NOMO-1 (cell line): ENCODE measurements around the gene FARP2.

Source experiments
- DNase-seq, 2 experiments: peaks; one replicate each; lab custom pipeline; 2025; ENCODE audit not compliant: unreplicated experiment in 2 of 2; lab: John Stamatoyannopoulos, UW

FARP2 gene

DNA sequence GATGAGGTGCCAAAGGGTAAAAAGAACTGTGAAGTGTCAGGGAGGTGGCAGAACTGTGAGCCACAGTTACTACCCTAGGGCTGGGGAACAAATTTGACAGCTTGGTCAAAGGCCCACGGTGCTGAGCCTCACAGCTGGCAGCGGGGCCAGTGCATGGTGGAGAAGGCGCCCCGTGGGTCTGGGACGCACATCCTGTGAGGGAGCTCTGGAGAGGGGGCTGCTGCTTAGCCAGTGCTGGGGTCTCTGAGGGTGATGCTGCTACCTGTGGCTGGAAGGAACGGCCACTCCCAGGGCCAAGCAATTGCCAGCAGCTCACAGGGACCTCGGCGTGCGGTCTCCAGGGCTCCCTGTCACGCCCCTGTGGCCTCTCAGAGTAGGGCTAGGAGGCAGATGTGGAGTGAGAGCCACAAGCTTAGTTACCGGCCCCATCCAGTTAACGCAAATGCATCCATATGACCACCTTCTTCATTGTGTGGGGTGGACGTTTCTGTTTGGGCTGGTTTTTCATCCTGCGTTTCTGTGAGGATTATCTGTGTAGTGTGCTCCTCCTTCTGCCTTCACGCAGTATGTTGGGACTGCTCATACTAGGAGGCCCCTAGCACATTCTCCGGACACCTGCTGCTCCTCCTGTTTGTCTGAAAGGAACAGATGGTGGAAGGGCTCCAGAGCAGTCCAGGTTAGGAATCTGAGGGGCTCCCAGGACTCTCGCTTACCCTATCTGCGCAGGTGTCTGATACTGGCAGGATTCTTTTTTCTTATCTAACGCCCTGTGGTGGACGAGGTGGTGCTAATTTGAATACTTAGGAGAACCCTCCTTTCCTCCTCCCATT lies 126.3 kb downstream of the FARP2 start:
- DNase-seq, result no peak

DNA sequence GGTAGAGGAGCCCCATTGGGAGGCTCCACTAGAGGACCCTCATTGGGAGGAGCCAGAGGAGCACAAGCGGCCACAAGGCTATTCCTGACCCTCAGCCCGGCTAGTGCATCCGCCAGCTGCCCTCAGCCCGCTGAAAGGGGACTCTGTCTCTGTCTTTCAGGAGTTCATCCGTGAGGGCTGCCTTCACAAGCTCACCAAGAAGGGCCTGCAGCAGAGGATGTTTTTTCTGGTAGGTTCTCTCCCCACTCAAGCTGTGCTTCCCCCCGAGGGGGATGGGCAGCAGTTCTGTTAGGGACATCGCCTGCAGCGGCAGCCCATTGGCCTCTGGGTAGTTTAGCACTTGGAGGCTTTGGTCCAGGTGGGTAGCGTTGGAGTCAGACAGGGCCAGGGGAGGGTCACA lies 127.2 kb downstream of the FARP2 start:
- no peak for DNase-seq

DNA sequence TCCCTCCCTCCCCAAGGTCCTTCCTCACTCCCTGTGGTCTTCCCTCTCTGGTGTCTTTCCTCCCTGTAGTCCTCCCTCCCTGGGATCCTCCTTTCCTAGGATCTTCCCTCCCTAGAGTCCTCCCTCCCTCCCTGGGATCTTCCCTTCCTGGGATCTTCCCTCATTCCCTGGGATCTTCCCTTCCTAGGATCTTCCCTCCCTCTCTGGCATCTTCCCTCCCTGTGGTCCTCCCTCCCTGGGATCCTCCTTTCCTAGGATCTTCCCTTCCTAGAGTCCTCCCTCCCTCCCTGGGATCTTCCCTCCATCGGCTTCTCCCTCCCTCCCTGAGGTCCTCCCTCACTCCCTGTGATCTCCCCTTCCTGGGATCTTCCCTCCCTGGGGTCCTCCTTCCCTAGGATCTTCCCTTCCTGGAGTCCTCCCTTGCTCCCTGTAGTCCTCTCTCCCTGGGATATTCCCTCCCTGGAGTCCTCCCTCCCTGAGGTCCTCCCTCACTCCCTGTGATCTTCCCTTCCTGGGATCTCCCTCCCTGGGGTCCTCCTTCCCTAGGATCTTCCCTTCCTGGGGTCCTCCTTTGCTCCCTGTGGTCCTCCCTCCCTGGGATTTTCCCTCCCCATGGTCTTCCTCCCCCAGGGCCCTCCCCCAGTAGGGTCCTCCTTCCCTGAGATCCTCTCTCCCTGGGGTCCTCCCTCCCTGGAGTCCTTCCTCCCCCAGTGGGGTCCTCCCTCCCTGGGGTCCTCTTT lies 129.3 kb downstream of the FARP2 start:
- no peak for DNase-seq

DNA sequence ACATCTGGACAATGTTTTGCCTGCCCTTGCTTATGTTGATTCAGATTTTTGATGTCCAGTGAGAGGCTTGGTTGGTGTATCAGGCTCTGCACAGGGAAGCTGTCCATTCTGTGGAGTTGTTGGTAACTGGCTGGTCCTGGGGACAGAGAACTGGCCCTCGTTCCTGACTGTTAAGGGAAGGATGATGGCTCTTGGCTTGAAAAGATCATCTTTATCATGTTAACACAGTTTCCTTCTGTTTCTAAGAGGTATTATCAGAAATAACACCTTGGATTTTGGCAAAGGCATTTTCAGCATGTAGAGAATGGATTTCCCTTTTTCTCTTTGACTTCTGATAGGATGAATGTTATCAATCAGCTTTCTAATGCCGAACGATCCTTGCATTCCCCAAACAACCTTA lies 133.0 kb downstream of the FARP2 start:
- DNase-seq, result no peak

DNA sequence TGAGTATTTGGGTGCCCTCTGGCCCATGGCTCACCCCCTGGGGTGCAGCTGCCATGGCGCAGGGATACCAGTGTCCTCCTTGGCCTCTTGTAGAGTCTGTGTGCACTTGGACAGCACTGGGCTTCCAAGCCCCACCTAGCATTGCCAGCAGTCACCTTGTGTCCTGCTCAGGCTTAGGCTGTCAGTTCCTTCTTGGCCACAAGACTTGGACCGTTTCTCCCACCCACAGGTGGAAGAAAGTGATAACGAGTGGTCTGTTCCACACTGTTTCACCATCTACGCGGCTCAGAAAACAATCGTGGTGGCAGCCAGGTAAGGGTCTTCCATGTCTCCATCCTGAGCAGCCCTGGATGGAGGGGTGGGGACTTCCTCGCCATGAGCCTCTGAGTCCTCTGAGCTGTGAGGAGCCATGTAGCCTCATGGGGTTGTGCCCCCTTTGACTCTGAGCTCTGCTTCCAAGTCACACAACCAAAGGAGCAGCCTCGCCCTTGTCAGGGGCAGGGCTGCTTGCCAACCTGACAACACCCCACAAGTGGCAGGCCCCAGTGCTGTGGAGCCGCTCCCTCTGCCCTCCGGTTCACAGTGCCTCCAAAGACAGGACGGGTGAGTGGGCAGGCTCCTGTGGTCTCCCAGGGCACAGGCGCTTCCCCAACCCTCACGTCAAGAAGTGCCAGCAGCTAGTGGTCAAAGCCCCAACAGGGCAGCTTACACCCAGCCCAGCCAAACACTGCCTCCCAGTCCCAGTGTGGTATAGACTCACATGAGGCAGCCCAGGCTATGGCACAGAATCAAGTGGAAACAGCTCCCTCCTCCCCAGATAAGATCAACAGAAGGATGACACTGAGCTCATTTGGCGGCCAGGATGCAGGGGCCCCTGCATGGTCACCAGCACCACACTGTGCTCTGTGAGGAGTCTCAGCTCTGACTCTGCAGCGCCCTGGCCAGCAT lies 133.9 kb downstream of the FARP2 start:
- DNase-seq, result no peak

DNA sequence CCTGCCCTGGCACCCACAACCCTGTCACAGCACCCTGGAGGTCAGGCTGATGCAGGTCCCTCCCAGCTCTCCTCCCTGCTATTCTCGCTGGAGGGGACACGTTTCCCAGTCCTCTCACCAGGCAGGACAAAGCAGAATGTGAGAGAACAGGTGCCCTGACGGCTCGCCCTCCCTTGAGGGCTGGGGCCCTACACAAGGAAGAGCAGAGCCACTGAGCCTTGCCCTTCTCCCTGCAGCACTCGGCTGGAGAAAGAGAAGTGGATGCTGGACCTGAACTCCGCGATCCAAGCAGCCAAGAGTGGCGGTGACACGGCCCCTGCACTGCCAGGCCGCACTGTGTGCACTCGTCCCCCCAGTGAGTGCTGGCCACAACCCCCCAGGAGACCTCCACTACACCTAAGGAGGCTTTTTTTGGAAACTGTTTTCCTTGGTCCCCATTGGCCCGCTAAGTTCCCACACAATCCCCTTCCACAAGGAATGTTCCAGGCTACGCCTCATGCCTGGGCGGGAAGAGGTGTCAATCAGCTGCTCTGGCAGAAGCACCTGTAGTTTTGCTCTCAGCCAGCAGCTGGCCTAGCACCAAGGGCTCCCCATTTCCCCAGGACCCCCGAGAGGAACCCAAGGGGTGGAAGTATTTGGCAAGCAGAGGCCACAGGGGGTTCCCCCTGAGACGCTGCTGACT lies 134.9 kb downstream of the FARP2 start:
- DNase-seq, result no peak

DNA sequence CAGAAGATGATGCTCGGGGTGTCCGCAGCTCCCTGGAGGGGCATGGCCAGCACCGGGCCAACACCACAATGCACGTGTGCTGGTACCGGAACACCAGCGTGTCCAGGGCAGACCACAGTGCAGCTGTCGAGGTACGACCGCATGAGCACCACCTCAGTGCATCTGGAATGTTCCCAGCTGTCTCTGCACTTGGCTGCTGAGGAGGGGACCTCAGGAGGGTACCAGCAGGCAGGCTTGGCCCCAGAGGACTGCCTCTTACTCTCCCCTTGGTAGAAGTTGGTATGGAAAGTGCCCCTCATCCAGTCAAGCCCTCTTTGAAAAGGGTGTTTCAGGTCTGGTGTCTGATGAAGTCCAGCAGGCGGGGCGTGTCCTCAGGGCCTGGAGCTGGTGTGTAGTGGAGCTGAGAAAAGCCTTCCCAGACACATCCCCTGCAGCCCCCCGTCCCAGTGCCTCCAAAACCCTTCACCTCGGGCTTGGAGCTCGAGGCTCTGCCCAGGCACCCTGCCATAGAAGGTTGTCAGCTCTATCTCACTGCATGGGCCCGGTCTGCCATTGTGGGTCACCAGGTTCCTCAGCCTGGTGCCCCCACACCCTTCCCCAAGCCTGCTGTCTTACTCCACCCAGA lies 135.6 kb downstream of the FARP2 start:
- no peak for DNase-seq

DNA sequence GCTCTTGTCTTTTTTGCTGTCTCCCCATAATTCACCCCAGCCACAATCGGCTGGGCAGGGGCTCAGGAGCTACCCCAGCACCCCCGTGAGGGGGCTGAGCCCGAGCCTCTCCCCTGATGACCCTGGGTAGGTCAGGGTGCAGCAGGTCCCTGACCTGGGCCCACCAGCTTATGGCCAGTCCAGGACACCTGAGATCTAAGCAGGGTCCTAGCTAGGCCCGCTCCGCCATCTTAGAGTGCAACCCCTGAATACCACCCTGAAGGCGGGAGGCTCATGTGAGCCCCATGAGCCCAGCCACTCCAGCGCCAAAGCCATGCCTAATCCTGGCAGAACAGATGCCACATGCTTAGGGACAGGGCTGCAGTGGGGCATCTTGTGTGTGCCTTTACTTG lies 136.1 kb downstream of the FARP2 start:
- DNase-seq, result no peak

DNA sequence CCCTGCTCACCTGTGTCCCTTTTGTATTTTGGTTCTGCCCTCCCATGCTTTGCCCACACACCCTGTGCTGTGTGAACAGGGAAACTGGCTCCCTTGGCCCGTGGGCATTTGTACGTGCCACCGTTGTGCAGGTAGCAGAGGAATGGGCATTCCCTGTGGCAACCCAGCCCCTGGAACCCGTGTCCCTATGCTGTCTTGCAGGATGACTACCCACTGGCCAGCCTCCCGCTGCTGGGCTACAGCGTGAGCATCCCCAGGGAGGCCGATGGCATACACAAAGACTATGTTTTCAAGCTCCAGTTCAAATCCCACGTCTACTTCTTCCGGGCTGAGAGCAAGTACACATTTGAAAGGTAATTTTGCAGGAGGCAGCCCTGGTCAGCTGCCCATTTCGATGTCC lies 137.0 kb downstream of the FARP2 start:
- no peak for DNase-seq

DNA sequence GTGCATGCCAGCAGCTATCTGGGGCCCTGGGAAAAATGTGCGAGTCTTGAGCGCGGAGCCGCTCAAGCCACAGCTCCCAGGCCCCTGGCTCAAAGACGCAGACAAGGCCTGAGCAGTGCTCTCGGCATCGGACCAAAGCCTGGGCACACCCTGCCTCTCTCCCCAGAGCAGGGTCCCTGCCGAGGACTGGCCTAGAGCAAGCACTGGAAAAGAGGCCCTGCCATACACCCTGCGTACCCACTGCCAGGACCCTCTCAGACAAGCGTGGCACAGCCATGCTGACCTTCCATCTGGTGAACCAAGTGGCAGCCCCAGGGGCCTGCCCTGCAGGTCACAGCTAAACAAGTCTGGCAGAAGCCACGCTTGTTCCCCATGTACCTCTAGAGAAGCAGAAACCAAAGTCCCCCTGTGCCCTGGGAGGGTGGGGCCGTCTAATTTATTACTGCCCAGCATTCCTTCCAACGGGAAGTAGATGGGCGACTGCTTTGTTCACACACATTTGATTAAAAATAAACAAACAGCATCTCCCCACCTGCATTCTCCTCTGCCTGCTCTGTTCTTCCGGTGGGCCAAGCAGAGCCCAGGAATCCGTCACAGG lies 138.3 kb downstream of the FARP2 start:
- no peak for DNase-seq

DNA sequence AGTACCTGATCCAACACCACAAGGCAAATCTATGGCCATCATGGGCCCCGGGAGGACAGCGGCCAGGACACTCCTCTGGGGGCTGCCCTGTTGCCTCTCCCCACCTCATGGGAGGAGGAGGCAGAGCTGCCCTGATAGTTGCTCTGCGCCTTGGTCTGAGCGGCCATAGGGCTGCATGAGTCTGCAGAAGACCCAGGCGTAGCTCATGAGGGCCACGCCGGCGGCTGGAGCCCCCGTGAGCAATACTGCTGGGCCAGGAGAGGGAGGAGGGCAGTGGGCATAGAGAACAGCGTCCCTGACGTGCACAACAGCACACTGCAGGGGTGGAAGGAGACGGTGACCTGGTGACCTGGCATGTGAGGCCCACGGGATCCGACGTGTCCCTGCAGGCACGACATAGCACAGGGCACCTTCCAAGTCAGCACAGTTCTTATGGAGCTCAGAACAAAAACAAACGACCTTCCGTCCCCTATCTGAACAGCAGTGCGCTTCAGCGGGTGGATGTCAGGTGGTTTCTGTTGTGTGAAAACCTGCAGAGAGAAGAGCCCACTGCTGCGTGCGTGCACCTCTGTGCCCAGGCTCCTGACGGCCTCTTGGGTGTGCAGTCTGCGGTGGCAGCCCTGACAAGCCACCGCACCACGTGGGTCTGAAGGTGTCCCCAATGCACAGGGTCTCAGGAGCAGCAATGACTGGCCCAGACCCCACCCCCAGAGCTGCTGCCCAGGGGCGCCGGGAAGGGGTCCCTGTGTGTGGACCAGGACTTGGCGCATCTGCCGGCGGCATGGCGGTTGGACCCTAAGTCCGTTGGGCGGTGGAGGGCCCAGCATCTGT lies 139.3 kb downstream of the FARP2 start:
- no peak for DNase-seq

DNA sequence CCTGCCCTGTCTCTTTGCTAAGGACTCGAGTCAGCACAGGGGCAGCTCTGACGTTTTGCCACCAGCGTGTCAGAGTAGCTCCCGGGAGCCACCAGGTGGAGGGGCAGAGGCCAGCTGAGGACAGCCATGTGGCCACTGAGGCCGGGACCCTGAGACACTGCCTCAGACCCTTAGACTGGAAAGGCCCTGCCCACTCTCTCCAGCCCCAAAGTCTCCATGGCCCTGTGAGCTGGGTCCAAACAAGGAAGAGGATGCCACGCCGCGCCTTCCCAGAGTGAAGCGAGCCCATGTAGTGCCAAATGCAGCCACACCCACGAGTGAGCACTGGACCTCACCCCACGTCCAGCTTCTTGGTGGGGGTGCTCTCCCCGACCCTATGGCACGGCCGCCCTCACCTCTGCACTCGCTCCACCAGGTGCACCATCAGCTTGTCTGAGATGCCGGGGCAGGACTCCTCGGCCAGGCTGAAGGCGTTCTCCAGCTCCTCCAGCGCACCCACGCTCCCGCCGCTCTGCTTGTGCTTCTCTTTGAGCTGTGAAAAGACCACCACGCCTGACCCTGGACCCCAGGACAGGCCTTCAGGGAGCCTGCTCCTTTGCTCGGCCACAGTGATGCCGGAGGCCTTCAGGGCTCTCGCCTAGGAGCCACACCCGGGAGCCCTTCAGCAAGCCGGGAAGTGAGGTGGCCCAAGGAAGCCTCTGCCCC lies 140.1 kb downstream of the FARP2 start:
- DNase-seq, result no peak

DNA sequence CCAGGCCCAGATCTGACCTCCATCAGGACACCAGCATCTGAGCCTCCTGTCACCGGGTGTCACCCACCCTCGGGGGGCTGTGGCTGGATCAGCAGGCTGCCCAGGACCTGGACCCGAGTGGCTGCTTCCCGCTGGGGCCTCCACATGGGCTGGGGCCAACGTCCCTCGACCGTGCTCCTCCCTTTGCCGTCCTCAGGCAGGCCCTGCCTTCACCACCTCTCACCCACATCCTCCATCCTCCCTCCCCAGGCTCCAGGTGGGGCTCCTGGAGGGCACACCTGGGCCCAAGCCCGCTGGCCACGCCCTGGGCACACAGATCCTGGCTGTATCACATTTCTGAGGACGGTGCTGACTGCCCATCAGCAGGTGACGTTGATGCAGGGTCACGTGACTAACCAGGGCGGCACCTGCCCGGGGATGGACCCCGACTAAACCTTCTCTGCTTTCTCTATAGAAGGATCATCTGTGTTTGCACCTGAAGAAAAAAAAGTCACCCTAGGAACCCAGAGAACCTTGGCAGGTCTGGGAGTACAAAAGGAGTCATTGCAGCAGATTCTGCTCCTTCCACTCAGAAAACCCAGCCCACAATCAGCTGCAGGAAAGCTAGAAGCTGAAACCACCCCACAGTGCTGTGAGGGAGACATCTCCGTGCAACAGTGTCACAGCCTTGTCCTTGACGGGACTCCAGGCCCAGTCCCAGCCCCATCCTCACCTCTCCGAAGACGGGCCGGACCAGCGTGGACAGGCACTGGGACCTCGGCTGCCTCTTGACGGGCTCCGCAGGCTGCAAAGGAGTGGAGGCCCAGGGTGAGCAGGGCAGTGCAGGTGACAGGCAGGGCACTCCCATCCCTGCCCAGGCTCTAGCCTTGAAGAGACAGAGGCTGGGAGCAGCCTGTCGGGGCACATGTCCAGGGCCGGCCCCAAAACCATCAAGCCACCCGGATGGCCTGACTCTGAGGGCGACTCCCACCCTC lies 141.1 kb downstream of the FARP2 start:
- no peak for DNase-seq

DNA sequence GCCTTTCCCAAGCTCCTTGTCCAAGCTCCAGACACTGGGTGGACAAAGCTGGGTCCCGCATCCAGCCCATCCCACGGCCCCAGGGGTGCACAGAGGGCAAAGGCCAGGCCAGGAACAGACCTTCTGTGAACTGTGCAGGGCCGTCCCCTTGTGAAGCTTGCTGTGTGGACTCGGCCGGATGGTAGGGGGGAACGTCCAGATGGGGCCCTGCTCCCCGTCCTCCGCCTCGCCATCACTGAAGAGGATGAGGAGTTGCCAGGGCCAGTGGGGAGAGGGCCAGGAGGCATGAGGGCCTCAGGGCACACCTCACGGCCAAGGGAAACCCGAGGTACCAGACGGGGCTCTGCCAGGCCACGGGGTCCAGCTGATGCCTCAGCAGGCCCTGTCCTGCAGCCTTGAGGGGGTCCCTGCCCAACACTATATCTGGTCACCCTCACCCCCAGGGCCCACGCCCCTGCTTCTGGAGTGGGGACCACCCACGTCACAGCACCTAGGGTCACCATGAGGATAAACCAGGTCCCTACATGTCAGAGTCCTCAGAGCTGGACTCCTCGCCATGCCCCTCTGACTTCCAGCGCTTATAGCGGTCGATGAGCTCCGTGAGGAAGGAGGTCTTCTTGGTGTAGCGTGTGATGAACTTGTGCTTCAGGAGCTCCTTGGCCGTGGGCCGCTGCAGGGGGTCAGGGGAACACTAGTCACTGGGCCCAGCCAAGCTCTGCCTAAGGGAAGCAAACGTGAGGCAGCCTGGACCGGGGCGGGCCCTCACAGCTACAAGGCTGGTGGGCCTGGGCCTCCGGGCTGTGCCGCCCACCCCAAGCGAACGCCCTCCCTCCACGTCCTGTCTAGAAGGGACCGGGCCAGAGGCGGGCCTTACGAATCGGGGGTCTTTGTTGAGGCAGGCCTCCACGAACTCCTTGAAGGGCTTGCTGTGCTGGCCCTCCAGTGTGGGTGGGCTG lies 142.3 kb downstream of the FARP2 start:
- no peak for DNase-seq

DNA sequence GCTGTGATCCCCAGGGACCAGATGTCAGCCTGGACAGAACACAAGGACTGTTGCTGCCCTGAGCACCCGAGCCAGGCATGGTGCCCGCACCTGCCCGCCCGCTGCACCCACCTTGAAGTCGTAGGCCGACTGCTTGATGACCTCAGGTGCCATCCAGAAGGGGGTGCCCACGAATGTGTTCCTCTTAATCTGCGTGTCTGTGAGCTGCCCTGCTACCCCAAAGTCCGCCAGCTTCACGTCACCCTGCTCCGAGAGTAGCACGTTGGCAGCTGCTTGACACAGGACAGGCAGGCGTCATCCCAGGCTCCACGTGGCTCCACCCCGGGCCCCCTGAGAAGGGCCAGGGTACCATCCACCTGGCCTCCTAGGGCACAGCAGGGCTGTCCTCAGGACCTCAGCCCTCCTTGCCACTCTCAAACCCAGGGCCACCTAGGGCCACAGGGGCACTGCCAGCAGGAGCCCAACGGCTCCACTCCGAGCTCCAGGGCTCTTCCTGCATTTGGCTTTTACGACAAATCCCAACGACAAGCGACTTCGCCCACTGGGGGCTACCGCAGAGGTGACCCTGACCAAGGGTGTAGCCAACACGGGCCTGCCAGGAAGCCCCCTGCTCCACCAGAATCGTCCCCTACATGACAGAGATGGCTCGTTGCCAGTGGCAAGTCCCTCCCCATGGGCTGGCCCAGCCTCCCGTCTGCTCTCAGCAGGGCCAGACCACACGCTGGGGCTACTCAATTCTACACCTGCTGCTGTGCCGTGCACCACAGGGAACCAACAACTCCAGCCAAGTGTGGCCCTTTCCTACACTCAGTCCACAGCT lies 143.3 kb downstream of the FARP2 start:
- DNase-seq, result no peak
